Progenitor cell of endocrine pancreas (in vitro differentiated cells): ENCODE measurements around the gene RAPGEF4. TPM values are rescaled to one million over a fixed set of nuclear protein-coding genes. Genes with fewer than 3 reads are reported as not detected.

Source experiments
- DNase-seq: peaks from one replicate; pipeline ENCODE4 v3.0.0; 2021; ENCODE audit warnings: low spot score; ENCODE audit not compliant: unreplicated experiment
- H3K27ac Mint-ChIP-seq: 2 replicates; pipeline ENCODE4 v1.8.0; 2021; ENCODE audit warnings: mild to moderate bottlenecking, moderate library complexity, mixed read lengths
- H3K27me3 Mint-ChIP-seq: 2 replicates; pipeline ENCODE4 v1.8.0; 2021; ENCODE audit warnings: mixed read lengths
- H3K36me3 Mint-ChIP-seq: 2 replicates; pipeline ENCODE4 v1.8.0; 2022; ENCODE audit warnings: mixed read lengths; ENCODE audit not compliant: insufficient read depth
- H3K4me1 Mint-ChIP-seq: 2 replicates; pipeline ENCODE4 v1.8.0; 2021; ENCODE audit warnings: low read depth, mixed read lengths
- H3K4me3 Mint-ChIP-seq: 2 replicates; pipeline ENCODE4 v1.8.0; 2021; ENCODE audit warnings: low read depth, mild to moderate bottlenecking, moderate library complexity, mixed read lengths
- H3K9me3 Mint-ChIP-seq: 2 replicates; pipeline ENCODE4 v1.8.0; 2021; ENCODE audit warnings: low read depth, mixed read lengths
- CTCF ChIP-seq: fragments of 200-600 bp; sonication (generic); IDR thresholded peaks from one replicate; pipeline ENCODE4 v1.5.0; 2021; ENCODE audit warnings: antibody characterized with exemption, mild to moderate bottlenecking; ENCODE audit not compliant: unreplicated experiment
- total RNA-seq: library from RNA; stranded (reverse); gene quantifications from 2 replicates; pipeline ENCODE4 v1.2.1, GENCODE V29; 2021

The RAPGEF4 gene
- total RNA-seq, 1 donor from 2014 or later, result 8.6 TPM

DNA sequence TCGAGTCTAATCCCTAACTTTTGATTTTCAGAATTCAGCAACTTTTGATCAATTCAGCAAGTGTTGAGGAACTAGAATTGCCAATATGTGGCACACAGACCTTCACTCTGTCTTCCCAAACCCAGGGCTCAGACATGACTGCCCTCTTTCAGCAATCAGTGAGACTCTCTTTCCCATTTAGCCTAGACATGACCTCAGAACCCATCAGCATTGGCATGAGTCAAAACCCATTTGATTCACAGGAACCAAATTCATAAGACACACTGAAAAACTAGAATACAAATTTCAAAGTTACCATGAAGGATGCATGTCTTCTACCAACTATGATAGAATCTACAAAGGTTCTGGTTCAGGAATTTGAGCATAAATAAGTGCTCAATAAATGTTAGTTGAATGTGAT, 226.4 kb downstream of the RAPGEF4 start:
- TF ChIP-seq CTCF, result no peak
- Mint-ChIP-seq H3K27ac (no peak overlapping the region), H3K4me1 (peaks cover 4% of the 10 kb centered on the region), H3K36me3 (no peaks in the 10 kb centered on the region), H3K27me3 (no peaks in the 10 kb centered on the region), H3K4me3 (no peak overlapping the region), H3K9me3 (no peaks in the 10 kb centered on the region)
- no peak for DNase-seq

DNA sequence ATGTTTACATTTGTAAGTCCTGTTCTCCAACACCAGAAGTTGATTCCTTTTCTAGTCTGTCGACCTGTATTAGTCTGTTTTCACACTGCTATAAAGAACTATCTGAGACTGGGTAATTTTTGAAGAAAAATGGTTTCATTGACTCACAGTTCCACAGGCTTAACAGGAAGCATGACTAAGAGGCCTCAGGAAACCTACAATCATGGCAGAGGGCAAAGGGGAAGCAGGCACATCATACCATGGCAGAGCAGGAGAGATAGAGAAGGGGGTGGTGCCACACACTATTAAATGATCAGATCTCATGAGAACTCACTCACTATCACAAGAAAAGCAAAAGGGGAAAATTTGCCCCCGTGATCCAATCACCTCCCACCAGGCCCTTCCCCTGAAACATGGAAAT, 227.2 kb downstream of the RAPGEF4 start:
- Mint-ChIP-seq H3K4me3 (no peak overlapping the region), H3K9me3 (no peaks in the 10 kb centered on the region), H3K36me3 (no peaks in the 10 kb centered on the region), H3K4me1 (peaks cover 4% of the 10 kb centered on the region), H3K27ac (no peak overlapping the region), H3K27me3 (no peaks in the 10 kb centered on the region)
- TF ChIP-seq CTCF, result no peak
- no peak for DNase-seq

- no peak for DNase-seq
- Mint-ChIP-seq H3K4me3 (no peak overlapping the region), H3K4me1 (no peaks in the 10 kb centered on the region), H3K27me3 (no peaks in the 10 kb centered on the region), H3K36me3 (no peaks in the 10 kb centered on the region), H3K9me3 (no peaks in the 10 kb centered on the region), H3K27ac (no peak overlapping the region)
- TF ChIP-seq CTCF, result no peak
Measured at GRCh38 chr2:172964511-172965139, 229.0 kb downstream of the RAPGEF4 start.

- H3K4me3 Mint-ChIP-seq, result no peak overlapping the region
- no peaks in the 10 kb centered on the region for H3K27me3 Mint-ChIP-seq
- no peak for TF ChIP-seq CTCF
- H3K27ac Mint-ChIP-seq, result no peak overlapping the region
- H3K36me3 Mint-ChIP-seq, result no peaks in the 10 kb centered on the region
- no peaks in the 10 kb centered on the region for H3K9me3 Mint-ChIP-seq
- H3K4me1 Mint-ChIP-seq, result no peaks in the 10 kb centered on the region
- no peak for DNase-seq
Measured at GRCh38 chr2:172965433-172966212, 230.0 kb downstream of the RAPGEF4 start.

- no peaks in the 10 kb centered on the region for H3K27me3 Mint-ChIP-seq
- no peak overlapping the region for H3K4me3 Mint-ChIP-seq
- H3K9me3 Mint-ChIP-seq, result no peaks in the 10 kb centered on the region
- no peak for DNase-seq
- TF ChIP-seq CTCF, result no peak
- H3K27ac Mint-ChIP-seq, result no peak overlapping the region
- H3K4me1 Mint-ChIP-seq, result no peaks in the 10 kb centered on the region
- H3K36me3 Mint-ChIP-seq, result no peaks in the 10 kb centered on the region
Measured at GRCh38 chr2:172967036-172967982, 231.7 kb downstream of the RAPGEF4 start.
